Uterus (tissue), 2 donors: ENCODE measurements around the gene CDH13.

Experiments
- CTCF ChIP-seq, 4 experiments: fragments of 200-600 bp in 2 of 4; fragments of 450-650 bp in 2 of 4; sonication (generic) in 2 of 4; IDR thresholded peaks; one replicate each; pipeline ENCODE4 v1.5.1; 2016 to 2019; ENCODE audit warnings: antibody characterized with exemption in 4 of 4, mild to moderate bottlenecking in 2 of 4, moderate library complexity in 1 of 4
- POLR2A ChIP-seq, 2 donors: fragments of 450-650 bp; IDR thresholded peaks; one replicate each; pipeline ENCODE4 v1.6.1; 2016; ENCODE audit warnings: antibody characterized with exemption in 2 of 2, mild to moderate bottlenecking in 1 of 2, moderate library complexity in 1 of 2

- TF ChIP-seq CTCF (IDR thresholded peaks at IDR 0.05) (no peak), POLR2A (IDR thresholded peaks at IDR 0.05) (no peak)
Measured at GRCh38 chr16:82667437-82667836, 40.7 kb downstream of the CDH13 start.
